ENCODE data around the gene PTPRC. TPM values are rescaled to one million over a fixed set of nuclear protein-coding genes. Genes with fewer than 3 reads are reported as not detected.

PTPRC gene
- polyA plus RNA-seq, 2 of the 4 experiments (the other 2 are of a cell fraction), result not detected

DNA sequence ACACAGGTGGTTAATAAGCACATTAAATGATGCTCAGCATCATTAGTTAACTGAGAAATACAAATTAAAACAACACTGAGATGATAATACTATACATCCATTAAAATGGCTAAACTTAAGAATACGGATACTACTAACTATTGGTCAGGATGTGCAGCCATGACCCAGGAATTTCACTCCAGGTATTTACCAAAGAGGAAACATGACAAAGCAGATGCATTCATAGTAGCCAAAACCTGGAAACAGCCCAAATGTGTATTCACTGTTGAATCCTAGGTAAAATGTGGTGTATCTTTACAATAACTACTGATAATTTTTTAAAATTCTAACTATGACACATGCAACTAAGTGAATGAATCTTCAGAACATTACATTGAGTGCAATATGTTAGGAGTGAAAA, 73.0 kb downstream of the PTPRC start:
- FAIRE-seq (no peak), ATAC-seq (no peak), DNase-seq (ENCODE audit: low read depth in 1 of 2, low spot score in 1 of 2) (no peak)
- TF ChIP-seq, protein P1, sequence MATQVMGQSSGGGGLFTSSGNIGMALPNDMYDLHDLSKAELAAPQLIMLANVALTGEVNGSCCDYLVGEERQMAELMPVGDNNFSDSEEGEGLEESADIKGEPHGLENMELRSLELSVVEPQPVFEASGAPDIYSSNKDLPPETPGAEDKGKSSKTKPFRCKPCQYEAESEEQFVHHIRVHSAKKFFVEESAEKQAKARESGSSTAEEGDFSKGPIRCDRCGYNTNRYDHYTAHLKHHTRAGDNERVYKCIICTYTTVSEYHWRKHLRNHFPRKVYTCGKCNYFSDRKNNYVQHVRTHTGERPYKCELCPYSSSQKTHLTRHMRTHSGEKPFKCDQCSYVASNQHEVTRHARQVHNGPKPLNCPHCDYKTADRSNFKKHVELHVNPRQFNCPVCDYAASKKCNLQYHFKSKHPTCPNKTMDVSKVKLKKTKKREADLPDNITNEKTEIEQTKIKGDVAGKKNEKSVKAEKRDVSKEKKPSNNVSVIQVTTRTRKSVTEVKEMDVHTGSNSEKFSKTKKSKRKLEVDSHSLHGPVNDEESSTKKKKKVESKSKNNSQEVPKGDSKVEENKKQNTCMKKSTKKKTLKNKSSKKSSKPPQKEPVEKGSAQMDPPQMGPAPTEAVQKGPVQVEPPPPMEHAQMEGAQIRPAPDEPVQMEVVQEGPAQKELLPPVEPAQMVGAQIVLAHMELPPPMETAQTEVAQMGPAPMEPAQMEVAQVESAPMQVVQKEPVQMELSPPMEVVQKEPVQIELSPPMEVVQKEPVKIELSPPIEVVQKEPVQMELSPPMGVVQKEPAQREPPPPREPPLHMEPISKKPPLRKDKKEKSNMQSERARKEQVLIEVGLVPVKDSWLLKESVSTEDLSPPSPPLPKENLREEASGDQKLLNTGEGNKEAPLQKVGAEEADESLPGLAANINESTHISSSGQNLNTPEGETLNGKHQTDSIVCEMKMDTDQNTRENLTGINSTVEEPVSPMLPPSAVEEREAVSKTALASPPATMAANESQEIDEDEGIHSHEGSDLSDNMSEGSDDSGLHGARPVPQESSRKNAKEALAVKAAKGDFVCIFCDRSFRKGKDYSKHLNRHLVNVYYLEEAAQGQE (IDR thresholded peaks at IDR 0.05), result no peak
- TF ChIP-seq HEYL (CRISPR knock-in tag; IDR thresholded peaks at IDR 0.05) (no peak), RAD21 (conservative IDR thresholded peaks at IDR 0.05 in 1 of 2, IDR thresholded peaks at IDR 0.05 in 1 of 2) (no peak), ESRRA (IDR thresholded peaks at IDR 0.05; ENCODE audit: borderline replicate concordance, low read length) (no peak), KDM5A (IDR thresholded peaks at IDR 0.05) (no peak), EP300 (IDR thresholded peaks at IDR 0.05) (no peak), CHD2 (IDR thresholded peaks at IDR 0.05; ENCODE audit: low read length, partially characterized antibody) (no peak), CBX2 (IDR thresholded peaks at IDR 0.05; ENCODE audit: borderline replicate concordance, low read depth) (no peak), POLR2AphosphoS2 (conservative IDR thresholded peaks at IDR 0.05; ENCODE audit: low read length) (no peak), MAFK (IDR thresholded peaks at IDR 0.05; ENCODE audit: partially characterized antibody) (no peak), NPAS2 (CRISPR knock-in tag; IDR thresholded peaks at IDR 0.05; ENCODE audit: borderline replicate concordance) (no peak), EHF (CRISPR knock-in tag; IDR thresholded peaks at IDR 0.05) (no peak), HOXB13 (CRISPR knock-in tag; IDR thresholded peaks at IDR 0.05; ENCODE audit: low read depth) (no peak), CBX8 (IDR thresholded peaks at IDR 0.05) (no peak), ZFP36 (IDR thresholded peaks at IDR 0.05; ENCODE audit: borderline replicate concordance, partially characterized antibody) (no peak)
- TF ChIP-seq, protein P2, sequence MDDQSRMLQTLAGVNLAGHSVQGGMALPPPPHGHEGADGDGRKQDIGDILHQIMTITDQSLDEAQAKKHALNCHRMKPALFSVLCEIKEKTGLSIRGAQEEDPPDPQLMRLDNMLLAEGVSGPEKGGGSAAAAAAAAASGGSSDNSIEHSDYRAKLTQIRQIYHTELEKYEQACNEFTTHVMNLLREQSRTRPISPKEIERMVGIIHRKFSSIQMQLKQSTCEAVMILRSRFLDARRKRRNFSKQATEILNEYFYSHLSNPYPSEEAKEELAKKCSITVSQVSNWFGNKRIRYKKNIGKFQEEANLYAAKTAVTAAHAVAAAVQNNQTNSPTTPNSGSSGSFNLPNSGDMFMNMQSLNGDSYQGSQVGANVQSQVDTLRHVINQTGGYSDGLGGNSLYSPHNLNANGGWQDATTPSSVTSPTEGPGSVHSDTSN (IDR thresholded peaks at IDR 0.05), result no peak
- TF ChIP-seq, protein P3, sequence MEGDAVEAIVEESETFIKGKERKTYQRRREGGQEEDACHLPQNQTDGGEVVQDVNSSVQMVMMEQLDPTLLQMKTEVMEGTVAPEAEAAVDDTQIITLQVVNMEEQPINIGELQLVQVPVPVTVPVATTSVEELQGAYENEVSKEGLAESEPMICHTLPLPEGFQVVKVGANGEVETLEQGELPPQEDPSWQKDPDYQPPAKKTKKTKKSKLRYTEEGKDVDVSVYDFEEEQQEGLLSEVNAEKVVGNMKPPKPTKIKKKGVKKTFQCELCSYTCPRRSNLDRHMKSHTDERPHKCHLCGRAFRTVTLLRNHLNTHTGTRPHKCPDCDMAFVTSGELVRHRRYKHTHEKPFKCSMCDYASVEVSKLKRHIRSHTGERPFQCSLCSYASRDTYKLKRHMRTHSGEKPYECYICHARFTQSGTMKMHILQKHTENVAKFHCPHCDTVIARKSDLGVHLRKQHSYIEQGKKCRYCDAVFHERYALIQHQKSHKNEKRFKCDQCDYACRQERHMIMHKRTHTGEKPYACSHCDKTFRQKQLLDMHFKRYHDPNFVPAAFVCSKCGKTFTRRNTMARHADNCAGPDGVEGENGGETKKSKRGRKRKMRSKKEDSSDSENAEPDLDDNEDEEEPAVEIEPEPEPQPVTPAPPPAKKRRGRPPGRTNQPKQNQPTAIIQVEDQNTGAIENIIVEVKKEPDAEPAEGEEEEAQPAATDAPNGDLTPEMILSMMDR (IDR thresholded peaks at IDR 0.05), result no peak
- no peak overlapping the region for H3K4me3 ChIP-seq
- no peaks in the 10 kb centered on the region for H3K4me1 ChIP-seq
- H3K9me3 ChIP-seq, result no peaks in the 10 kb centered on the region
- H3K4me2 ChIP-seq, result no peak overlapping the region
- POLR2A ChIA-PET, result no interaction called here
- WGBS (ENCODE audit: missing lambda C conversion rate), result 65% methylated on average over 1 of the region's 1 CpG
- H3K27ac ChIP-seq, result no peak overlapping the region
- CTCF ChIA-PET, result interaction anchor here (1.0 kb wide), 1 partner anchor 13 kb away, joined by 3 read pairs; no protein-coding TSS in a partner anchor

DNA sequence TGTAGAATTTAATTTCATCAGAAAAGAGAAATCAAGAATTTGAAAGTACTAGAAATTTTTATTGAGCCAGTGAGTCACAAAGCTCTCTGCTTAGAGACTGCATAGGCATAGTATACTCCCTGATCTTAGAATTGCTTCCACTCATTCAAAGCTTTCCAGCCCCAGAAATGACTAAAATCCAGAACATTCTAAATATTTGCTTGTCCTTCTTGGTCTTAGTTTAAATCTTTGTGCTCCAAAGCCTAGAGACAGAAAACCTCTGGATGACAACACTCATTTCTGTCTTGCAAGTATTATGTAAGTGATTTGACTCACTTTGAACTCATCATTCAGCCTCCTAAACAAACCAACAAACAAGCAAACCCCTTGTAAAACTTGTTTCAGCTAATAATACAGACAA, 74.2 kb downstream of the PTPRC start:
- no peak for TF ChIP-seq CHD4 (IDR thresholded peaks at IDR 0.05; ENCODE audit: borderline replicate concordance)
- no peak for TF ChIP-seq RCOR1 (IDR thresholded peaks at IDR 0.05; ENCODE audit: low read depth, low read length)
- no peak for TF ChIP-seq NR3C1 (IDR thresholded peaks at IDR 0.05)
- no peak for TF ChIP-seq ZFP36 (IDR thresholded peaks at IDR 0.05; ENCODE audit: borderline replicate concordance, partially characterized antibody)
- no peak for TF ChIP-seq MAFK (IDR thresholded peaks at IDR 0.05; ENCODE audit: partially characterized antibody)
- no peak for TF ChIP-seq FOXS1 (CRISPR knock-in tag; IDR thresholded peaks at IDR 0.05)

More for the DNA sequence above, 74.2 kb downstream of the PTPRC start:
- Histone ChIP-seq H3K27ac (no peak overlapping the region), H3K4me3 (no peak overlapping the region), H3K4me1 (no peaks in the 10 kb centered on the region), H3K9me3 (no peaks in the 10 kb centered on the region), H3K4me2 (no peak overlapping the region)
- peak in 1 of 2 experiments; percentile 5 for DNase-seq (ENCODE audit: low read depth in 1 of 2, low spot score in 1 of 2)
- ATAC-seq, result no peak
- ChIA-PET POLR2A (no interaction called here), CTCF (no interaction called here)
- FAIRE-seq, result no peak
